GM19023 (cell line): Measurements from ENCODE around the gene HERC4.
"Not testable (repeated sequence)": the region's sequence is repeated elsewhere in the genome, so short reads cannot be mapped to it uniquely, and the experiment has no call there.

Source experiments
- ATAC-seq: cut with Tn5 transposase; IDR thresholded peaks from one replicate; pipeline ENCODE4 v1.9.1; 2021; ENCODE audit warnings: mild to moderate bottlenecking, moderate library complexity; ENCODE audit not compliant: unreplicated experiment

The HERC4 gene

GRCh38 chr10:68090586-68090985 is 15.5 kb upstream of the HERC4 start:
- ATAC-seq, result no peak

- no peak for ATAC-seq
Measured at GRCh38 chr10:68088740-68089139, 13.7 kb upstream of the HERC4 start.

GRCh38 chr10:68087685-68088401 is 12.8 kb upstream of the HERC4 start:
- ATAC-seq, result no peak

GRCh38 chr10:68086910-68087684 is 12.0 kb upstream of the HERC4 start:
- ATAC-seq, result no peak

- ATAC-seq, result no peak
Measured at GRCh38 chr10:68086011-68086410, 10.9 kb upstream of the HERC4 start.

GRCh38 chr10:68084469-68084868 is 9.4 kb upstream of the HERC4 start:
- no peak for ATAC-seq

GRCh38 chr10:68083953-68084352 is 8.9 kb upstream of the HERC4 start:
- no peak for ATAC-seq

- ATAC-seq, result no peak
Measured at GRCh38 chr10:68082872-68083271, 7.8 kb upstream of the HERC4 start.

- ATAC-seq, result no peak
Measured at GRCh38 chr10:68081916-68082315, 6.8 kb upstream of the HERC4 start.

- ATAC-seq, result no peak
Measured at GRCh38 chr10:68080853-68081431, 5.9 kb upstream of the HERC4 start.

GRCh38 chr10:68079434-68079833 is 4.4 kb upstream of the HERC4 start:
- no peak for ATAC-seq

- ATAC-seq, result no peak
Measured at GRCh38 chr10:68077026-68077425, 1.9 kb upstream of the HERC4 start.

GRCh38 chr10:68076081-68076480 is 998 bp upstream of the HERC4 start:
- ATAC-seq, result not testable (repeated sequence)

- ATAC-seq, result no peak
Measured at GRCh38 chr10:68075550-68076004, 494 bp upstream of the HERC4 start.

GRCh38 chr10:68074031-68074774 is 880 bp downstream of the HERC4 start:
- no peak for ATAC-seq

- ATAC-seq, result no peak
Measured at GRCh38 chr10:68073631-68074030, 1.5 kb downstream of the HERC4 start.

- no peak for ATAC-seq
Measured at GRCh38 chr10:68067508-68067907, 7.6 kb downstream of the HERC4 start.

GRCh38 chr10:68067029-68067428 is 8.1 kb downstream of the HERC4 start:
- ATAC-seq, result no peak

- ATAC-seq, result no peak
Measured at GRCh38 chr10:68053553-68053952, 21.5 kb downstream of the HERC4 start.

- ATAC-seq, result no peak
Measured at GRCh38 chr10:68052463-68052862, 22.6 kb downstream of the HERC4 start.
